Thyroid gland (tissue), 4 donors: ENCODE measurements around the gene PSMD6.

Experiments used
- CTCF ChIP-seq, 6 experiments: fragments of 200-600 bp in 3 of 6; fragments of 450-650 bp in 3 of 6; sonication (generic) in 3 of 6; IDR thresholded peaks; one replicate each; pipeline ENCODE4 v1.5.1; 2016 to 2019; ENCODE audit warnings: antibody characterized with exemption in 6 of 6, mild to moderate bottlenecking in 2 of 6, inconsistent platforms in 1 of 6, moderate library complexity in 1 of 6
- POLR2A ChIP-seq, 2 donors: fragments of 450-650 bp; IDR thresholded peaks; one replicate each; pipeline ENCODE4 v1.6.1; 2017; ENCODE audit warnings: antibody characterized with exemption in 2 of 2, mild to moderate bottlenecking in 2 of 2, moderate library complexity in 1 of 2

- TF ChIP-seq CTCF (IDR thresholded peaks at IDR 0.05) = no peak
- TF ChIP-seq POLR2A (IDR thresholded peaks at IDR 0.05) = no peak
These were observed 19.7 kb upstream of the PSMD6 start for GRCh38 chr3:64042952-64043351.
